Type B pancreatic cell (in vitro differentiated cells): ENCODE measurements around the gene PLA2G2A. TPM values are rescaled to one million over a fixed set of nuclear protein-coding genes. Genes with fewer than 3 reads are reported as not detected.

ENCODE experiments used
- DNase-seq: peaks from one replicate; pipeline ENCODE4 v3.0.0; 2021; ENCODE audit warnings: mixed read lengths; ENCODE audit not compliant: unreplicated experiment; ENCODE audit errors: extremely low spot score
- H3K27ac Mint-ChIP-seq: 2 replicates; pipeline ENCODE4 v1.8.0; 2021; ENCODE audit warnings: mild to moderate bottlenecking, mixed read lengths
- H3K27me3 Mint-ChIP-seq: 2 replicates; pipeline ENCODE4 v1.8.0; 2021; ENCODE audit warnings: mixed read lengths
- H3K36me3 Mint-ChIP-seq: 2 replicates; pipeline ENCODE4 v1.8.0; 2021; ENCODE audit warnings: mixed read lengths
- H3K4me1 Mint-ChIP-seq: one replicate; pipeline ENCODE4 v1.8.0; 2021; ENCODE audit warnings: mixed read lengths; ENCODE audit not compliant: unreplicated experiment
- H3K4me3 Mint-ChIP-seq: 2 replicates; pipeline ENCODE4 v1.8.0; 2021; ENCODE audit warnings: mild to moderate bottlenecking, mixed read lengths
- H3K9me3 Mint-ChIP-seq: 2 replicates; pipeline ENCODE4 v1.8.0; 2021; ENCODE audit warnings: mixed read lengths
- total RNA-seq: library from RNA; stranded (reverse); gene quantifications from 2 replicates; pipeline ENCODE4 v1.2.1, GENCODE V29; 2021; ENCODE audit warnings: low replicate concordance
- TF ChIP-seq, protein P1 (sequence below): fragments of 200-600 bp; sonication (generic); conservative IDR thresholded peaks from 2 replicates; pipeline ENCODE4 v1.5.0; 2021; ENCODE audit warnings: antibody characterized with exemption, mild to moderate bottlenecking

PLA2G2A gene
- total RNA-seq, 1 donor from 2014 or later = 53.2 TPM

DNA sequence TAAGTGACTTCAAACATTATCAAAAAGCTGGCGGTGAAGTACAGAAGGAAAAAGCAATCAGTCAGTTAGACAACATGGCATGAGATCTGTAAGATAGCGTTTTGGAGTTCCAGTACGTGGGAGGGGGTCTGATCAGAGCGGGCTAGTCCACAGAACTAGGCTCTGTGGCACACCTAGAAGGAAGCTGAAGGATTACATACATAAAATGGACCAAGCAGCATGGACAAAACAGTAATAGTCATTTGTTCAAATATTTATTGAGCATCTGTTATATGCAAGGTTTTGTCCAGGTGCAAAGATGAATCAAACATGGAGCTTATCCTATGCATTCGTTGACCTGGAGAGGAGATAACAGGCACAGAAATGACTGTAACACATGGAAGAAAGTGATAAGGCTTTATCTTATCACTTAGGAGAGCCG lies 33.1 kb downstream of the PLA2G2A start:
- TF ChIP-seq, protein P1, sequence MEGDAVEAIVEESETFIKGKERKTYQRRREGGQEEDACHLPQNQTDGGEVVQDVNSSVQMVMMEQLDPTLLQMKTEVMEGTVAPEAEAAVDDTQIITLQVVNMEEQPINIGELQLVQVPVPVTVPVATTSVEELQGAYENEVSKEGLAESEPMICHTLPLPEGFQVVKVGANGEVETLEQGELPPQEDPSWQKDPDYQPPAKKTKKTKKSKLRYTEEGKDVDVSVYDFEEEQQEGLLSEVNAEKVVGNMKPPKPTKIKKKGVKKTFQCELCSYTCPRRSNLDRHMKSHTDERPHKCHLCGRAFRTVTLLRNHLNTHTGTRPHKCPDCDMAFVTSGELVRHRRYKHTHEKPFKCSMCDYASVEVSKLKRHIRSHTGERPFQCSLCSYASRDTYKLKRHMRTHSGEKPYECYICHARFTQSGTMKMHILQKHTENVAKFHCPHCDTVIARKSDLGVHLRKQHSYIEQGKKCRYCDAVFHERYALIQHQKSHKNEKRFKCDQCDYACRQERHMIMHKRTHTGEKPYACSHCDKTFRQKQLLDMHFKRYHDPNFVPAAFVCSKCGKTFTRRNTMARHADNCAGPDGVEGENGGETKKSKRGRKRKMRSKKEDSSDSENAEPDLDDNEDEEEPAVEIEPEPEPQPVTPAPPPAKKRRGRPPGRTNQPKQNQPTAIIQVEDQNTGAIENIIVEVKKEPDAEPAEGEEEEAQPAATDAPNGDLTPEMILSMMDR = no peak
- Mint-ChIP-seq H3K27ac (no peak overlapping the region), H3K4me1 (no peaks in the 10 kb centered on the region), H3K4me3 (no peak overlapping the region), H3K9me3 (no peaks in the 10 kb centered on the region), H3K36me3 (no peaks in the 10 kb centered on the region), H3K27me3 (peaks cover 18% of the 10 kb centered on the region)
- no peak for DNase-seq

DNA sequence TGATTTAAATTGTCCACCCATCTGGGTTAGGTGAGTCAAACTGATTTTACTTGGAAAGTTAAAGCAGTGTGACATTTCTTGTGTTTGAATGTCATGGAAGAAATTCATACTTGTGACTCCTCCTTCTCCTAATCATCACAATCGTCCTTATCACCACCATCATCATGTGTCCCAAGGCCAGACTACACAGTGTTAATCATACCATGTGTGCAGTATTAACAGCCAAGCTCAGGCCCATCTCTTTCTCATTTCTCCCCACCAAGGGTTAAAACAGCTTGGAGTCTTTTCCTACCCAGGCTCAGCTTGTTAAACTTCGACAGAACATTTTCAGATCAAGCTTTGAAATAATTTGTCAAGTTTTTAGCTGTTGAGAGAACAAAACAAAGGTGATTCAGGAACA lies 33.5 kb downstream of the PLA2G2A start:
- Mint-ChIP-seq H3K4me1 (no peaks in the 10 kb centered on the region), H3K9me3 (no peaks in the 10 kb centered on the region), H3K36me3 (no peaks in the 10 kb centered on the region), H3K27me3 (peaks cover 18% of the 10 kb centered on the region), H3K4me3 (no peak overlapping the region), H3K27ac (no peak overlapping the region)
- DNase-seq = no peak
- TF ChIP-seq, protein P1 = no peak

DNA sequence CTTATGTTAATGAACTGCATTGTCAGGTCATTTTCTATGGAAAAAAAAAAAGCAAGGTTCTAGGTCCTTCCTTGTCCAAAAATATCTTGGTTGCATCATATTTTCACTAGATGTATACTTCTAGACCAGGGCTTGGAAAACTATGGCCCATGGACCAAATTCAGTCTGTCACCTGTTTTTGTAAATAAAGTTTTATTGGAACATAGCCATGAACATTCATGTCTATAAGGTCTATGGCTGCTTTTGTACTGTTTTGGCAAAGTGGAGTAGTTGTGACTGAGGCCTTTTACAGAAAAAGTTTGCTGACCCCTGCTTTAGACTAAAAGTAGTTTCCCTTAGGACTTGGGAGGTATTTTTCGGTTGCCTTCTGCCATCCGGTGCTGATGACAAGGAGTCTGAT lies 36.8 kb downstream of the PLA2G2A start:
- H3K36me3 Mint-ChIP-seq = no peaks in the 10 kb centered on the region
- H3K9me3 Mint-ChIP-seq = peaks cover 2% of the 10 kb centered on the region
- H3K27me3 Mint-ChIP-seq = peaks cover 11% of the 10 kb centered on the region
- DNase-seq = no peak
- H3K4me1 Mint-ChIP-seq = no peaks in the 10 kb centered on the region
- no peak overlapping the region for H3K4me3 Mint-ChIP-seq
- TF ChIP-seq, protein P1 = no peak
- H3K27ac Mint-ChIP-seq = no peak overlapping the region

DNA sequence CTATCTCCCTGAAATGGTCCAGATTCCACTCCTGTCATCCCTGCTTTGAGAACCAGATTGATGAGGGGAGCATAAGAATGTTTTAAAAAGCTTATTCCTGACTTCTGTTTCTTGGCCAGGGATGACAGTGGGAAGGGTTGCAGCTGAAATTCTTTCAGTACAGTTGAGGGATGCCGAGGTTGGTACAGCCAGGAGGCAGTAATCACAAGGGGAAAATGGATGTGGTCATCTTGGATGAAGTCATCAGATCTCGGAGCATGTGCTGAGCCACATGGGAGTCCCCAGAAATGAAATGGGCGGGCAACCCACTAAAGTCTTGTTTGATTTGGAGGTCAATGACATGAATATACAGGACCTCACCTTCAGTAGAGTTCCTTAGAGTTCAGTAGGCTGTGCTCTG lies 37.3 kb downstream of the PLA2G2A start:
- Mint-ChIP-seq H3K36me3 (no peaks in the 10 kb centered on the region), H3K4me3 (no peak overlapping the region), H3K4me1 (no peaks in the 10 kb centered on the region), H3K27ac (no peak overlapping the region), H3K27me3 (peaks cover 11% of the 10 kb centered on the region), H3K9me3 (peaks cover 3% of the 10 kb centered on the region)
- DNase-seq = no peak
- TF ChIP-seq, protein P1 = no peak

DNA sequence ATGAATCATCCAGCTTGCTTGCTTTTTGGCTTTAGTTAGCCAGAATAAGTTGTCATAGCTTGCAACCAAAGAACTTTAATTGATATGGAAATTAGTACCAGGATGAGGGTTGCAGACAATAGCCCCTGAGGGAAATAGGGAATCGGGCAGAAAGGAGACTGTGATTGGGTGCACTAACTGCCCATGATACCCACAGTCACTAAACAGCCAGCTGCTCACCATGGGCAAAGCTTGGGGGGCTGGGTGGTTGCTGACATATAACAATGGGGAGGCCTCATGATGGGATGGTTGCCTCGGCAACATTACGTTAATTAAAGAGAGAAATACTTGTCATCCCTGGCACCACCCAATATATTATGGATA lies 38.2 kb downstream of the PLA2G2A start:
- Mint-ChIP-seq H3K9me3 (peaks cover 3% of the 10 kb centered on the region), H3K27me3 (peaks cover 3% of the 10 kb centered on the region), H3K4me1 (no peaks in the 10 kb centered on the region), H3K36me3 (no peaks in the 10 kb centered on the region), H3K4me3 (no peak overlapping the region), H3K27ac (no peak overlapping the region)
- no peak for DNase-seq
- TF ChIP-seq, protein P1 = no peak
